Measurements from ENCODE around the gene TCTN1.

TCTN1 gene

GRCh38 chr12:110657747-110658146, 43.8 kb downstream of the TCTN1 start:
- no peak overlapping the region for H3K4me3 ChIP-seq (ENCODE audit: low read length)
- no peak for DNase-seq (ENCODE audit: low read depth)
- no peak for TF ChIP-seq CTCF (IDR thresholded peaks at IDR 0.05; ENCODE audit: insufficient read depth, low read depth, low read length, missing control alignments)

GRCh38 chr12:110658242-110658641, 44.3 kb downstream of the TCTN1 start:
- no peak for TF ChIP-seq CTCF (IDR thresholded peaks at IDR 0.05; ENCODE audit: insufficient read depth, low read depth, low read length, missing control alignments)
- H3K4me3 ChIP-seq (ENCODE audit: low read length), result no peak overlapping the region
- no peak for DNase-seq (ENCODE audit: low read depth)

- no peak overlapping the region for H3K4me3 ChIP-seq (ENCODE audit: low read length)
- no peak for DNase-seq (ENCODE audit: low read depth)
- TF ChIP-seq CTCF (IDR thresholded peaks at IDR 0.05; ENCODE audit: insufficient read depth, low read depth, low read length, missing control alignments), result no peak
Measured at GRCh38 chr12:110658878-110659277, 44.9 kb downstream of the TCTN1 start.

- no peak for TF ChIP-seq CTCF (IDR thresholded peaks at IDR 0.05; ENCODE audit: insufficient read depth, low read depth, low read length, missing control alignments)
- no peak for DNase-seq (ENCODE audit: low read depth)
- no peak overlapping the region for H3K4me3 ChIP-seq (ENCODE audit: low read length)
Measured at GRCh38 chr12:110661337-110661972, 47.5 kb downstream of the TCTN1 start.

GRCh38 chr12:110666892-110667291, 53.0 kb downstream of the TCTN1 start:
- no peak for DNase-seq (ENCODE audit: low read depth)
- no peak for TF ChIP-seq CTCF (IDR thresholded peaks at IDR 0.05; ENCODE audit: insufficient read depth, low read depth, low read length, missing control alignments)
- H3K4me3 ChIP-seq (ENCODE audit: low read length), result no peak overlapping the region

- TF ChIP-seq CTCF (IDR thresholded peaks at IDR 0.05; ENCODE audit: insufficient read depth, low read depth, low read length, missing control alignments), result no peak
- DNase-seq (ENCODE audit: low read depth), result no peak
- H3K4me3 ChIP-seq (ENCODE audit: low read length), result no peak overlapping the region
Measured at GRCh38 chr12:110667671-110668070, 53.7 kb downstream of the TCTN1 start.

- TF ChIP-seq CTCF (IDR thresholded peaks at IDR 0.05; ENCODE audit: insufficient read depth, low read depth, low read length, missing control alignments), result no peak
- no peak for DNase-seq (ENCODE audit: low read depth)
- no peak overlapping the region for H3K4me3 ChIP-seq (ENCODE audit: low read length)
Measured at GRCh38 chr12:110668480-110669192, 54.7 kb downstream of the TCTN1 start.

All from epithelial cell of esophagus (primary cell).